MM.1S (cell line): ENCODE results near the gene BCO1.

Experiments
- EZH2phosphoT487 ChIP-seq: fragments of 300-600 bp; sonication (generic); IDR thresholded peaks from 2 replicates; pipeline ENCODE4 v1.6.1; 2018; ENCODE audit warnings: antibody characterized with exemption, low read length
- TF ChIP-seq, protein P1 (sequence below): fragments of 300-600 bp; sonication (generic); IDR thresholded peaks from 2 replicates; pipeline ENCODE4 v1.5.1; 2016; ENCODE audit warnings: antibody characterized with exemption, low read length, mixed read lengths

DNA sequence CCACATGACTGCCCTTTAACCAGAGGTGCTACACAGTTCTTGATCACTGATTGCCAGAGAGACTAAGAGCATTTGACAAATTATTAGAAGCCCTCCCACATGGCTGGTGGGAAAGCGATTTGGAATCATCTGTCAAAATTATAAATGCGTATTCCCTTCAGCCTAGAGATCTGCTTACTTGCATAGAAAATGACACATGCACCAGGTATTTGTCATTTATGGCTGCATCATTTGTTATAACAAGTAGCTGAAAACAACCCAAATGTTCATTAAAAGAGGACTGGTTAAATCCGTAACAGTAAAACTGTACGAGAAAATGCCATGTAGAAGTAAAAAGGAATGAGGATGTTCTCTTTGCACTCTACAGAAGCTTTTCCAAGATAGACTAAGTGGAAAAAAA is 21.4 kb downstream of the BCO1 start:
- TF ChIP-seq, protein P1, sequence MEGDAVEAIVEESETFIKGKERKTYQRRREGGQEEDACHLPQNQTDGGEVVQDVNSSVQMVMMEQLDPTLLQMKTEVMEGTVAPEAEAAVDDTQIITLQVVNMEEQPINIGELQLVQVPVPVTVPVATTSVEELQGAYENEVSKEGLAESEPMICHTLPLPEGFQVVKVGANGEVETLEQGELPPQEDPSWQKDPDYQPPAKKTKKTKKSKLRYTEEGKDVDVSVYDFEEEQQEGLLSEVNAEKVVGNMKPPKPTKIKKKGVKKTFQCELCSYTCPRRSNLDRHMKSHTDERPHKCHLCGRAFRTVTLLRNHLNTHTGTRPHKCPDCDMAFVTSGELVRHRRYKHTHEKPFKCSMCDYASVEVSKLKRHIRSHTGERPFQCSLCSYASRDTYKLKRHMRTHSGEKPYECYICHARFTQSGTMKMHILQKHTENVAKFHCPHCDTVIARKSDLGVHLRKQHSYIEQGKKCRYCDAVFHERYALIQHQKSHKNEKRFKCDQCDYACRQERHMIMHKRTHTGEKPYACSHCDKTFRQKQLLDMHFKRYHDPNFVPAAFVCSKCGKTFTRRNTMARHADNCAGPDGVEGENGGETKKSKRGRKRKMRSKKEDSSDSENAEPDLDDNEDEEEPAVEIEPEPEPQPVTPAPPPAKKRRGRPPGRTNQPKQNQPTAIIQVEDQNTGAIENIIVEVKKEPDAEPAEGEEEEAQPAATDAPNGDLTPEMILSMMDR, result no peak
- TF ChIP-seq EZH2phosphoT487, result no peak
